ENCODE measurements around the gene CCNC.

Gene CCNC, protein sequence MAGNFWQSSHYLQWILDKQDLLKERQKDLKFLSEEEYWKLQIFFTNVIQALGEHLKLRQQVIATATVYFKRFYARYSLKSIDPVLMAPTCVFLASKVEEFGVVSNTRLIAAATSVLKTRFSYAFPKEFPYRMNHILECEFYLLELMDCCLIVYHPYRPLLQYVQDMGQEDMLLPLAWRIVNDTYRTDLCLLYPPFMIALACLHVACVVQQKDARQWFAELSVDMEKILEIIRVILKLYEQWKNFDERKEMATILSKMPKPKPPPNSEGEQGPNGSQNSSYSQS

DNA sequence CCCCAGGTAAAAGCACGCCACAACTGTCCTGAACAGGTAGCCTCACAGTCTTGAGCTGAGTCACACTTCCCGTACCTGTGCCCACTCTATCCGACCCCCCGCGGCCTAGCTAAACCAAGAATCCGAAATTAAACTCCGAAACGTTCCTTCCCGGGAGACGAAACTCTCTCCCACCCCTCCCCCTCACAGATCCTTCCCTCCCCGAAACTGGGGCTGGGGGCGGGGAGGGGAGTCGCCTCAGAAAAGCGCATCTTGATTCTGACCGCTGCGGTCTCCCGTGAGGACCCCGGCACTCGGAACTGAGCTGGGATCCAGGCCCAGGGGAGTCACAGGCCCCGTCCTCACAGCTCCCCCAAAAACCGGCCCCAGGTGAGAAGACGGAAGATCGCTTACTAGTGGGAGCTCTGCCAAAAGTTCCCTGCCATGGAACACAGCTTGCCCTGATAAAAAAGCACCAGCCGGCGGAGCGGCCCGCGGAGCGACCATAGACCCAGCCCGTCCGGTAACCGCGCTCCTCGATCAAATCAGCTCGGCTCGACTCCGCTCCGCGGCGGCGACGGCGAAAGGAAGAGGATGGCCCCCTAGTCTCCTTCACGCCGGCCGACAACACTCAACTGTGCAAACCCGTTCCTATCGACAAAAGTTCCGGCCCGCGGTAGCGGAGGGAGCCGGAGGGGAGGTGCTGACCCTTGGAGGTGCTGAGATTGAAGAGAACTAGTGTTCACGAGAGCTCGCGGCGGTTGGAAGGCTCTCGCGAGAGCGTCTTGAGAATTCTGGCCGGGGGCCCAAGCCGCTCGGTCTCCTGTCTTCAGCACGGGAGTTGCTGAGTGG lies at the start of gene CCNC:
TSS of gene CCNC (minus strand) at position 558 of the 831 bp plus-strand sequence. CDS start at position 425, 133 bp downstream.
- Histone ChIP-seq H3K4me1 (ENCODE audit: control insufficient read depth, insufficient read depth, low read length) (peaks cover 3% of the 10 kb centered on the region), H3K27me3 (ENCODE audit: control insufficient read depth, insufficient read depth, low read length) (no peaks in the 10 kb centered on the region), H3K9ac (ENCODE audit: low read length) (peak within 1 kb of the TSS; percentile 83), H3K27ac (ENCODE audit: low read depth, low read length) (peak within 1 kb of the TSS; percentile 84), H3K4me3 (ENCODE audit: low read length) (peak within 1 kb of the TSS; percentile 97), H3K36me3 (ENCODE audit: control insufficient read depth, insufficient read depth, low read length) (no peaks in the 10 kb centered on the region)

DNA sequence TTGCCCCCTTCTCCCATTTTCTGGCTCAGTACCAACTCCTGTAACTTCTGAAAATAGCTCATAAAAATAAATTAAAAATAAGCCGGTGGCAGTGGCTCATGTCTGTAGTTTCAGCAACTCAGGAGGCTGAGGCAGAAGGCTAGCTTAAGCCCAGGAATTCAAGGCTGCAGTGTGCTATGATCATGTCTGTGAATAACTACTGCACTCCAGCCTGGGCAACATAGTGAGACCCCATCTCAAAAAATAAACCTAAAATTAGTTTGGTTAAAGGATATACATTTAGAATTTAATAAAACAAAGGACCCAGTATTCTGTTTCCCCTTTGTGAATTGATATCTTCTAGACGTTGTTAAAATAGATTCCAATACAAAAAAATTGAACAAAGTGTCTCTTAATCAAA lies 48.7 kb upstream of the CCNC start:
- Histone ChIP-seq H3K27me3 (ENCODE audit: control insufficient read depth, insufficient read depth, low read length) (peaks cover 38% of the 10 kb centered on the region), H3K36me3 (ENCODE audit: control insufficient read depth, insufficient read depth, low read length) (no peaks in the 10 kb centered on the region), H3K27ac (ENCODE audit: low read depth, low read length) (no peak overlapping the region), H3K9ac (ENCODE audit: low read length) (no peak overlapping the region), H3K4me1 (ENCODE audit: control insufficient read depth, insufficient read depth, low read length) (peaks cover 2% of the 10 kb centered on the region), H3K4me3 (ENCODE audit: low read length) (no peak overlapping the region)

DNA sequence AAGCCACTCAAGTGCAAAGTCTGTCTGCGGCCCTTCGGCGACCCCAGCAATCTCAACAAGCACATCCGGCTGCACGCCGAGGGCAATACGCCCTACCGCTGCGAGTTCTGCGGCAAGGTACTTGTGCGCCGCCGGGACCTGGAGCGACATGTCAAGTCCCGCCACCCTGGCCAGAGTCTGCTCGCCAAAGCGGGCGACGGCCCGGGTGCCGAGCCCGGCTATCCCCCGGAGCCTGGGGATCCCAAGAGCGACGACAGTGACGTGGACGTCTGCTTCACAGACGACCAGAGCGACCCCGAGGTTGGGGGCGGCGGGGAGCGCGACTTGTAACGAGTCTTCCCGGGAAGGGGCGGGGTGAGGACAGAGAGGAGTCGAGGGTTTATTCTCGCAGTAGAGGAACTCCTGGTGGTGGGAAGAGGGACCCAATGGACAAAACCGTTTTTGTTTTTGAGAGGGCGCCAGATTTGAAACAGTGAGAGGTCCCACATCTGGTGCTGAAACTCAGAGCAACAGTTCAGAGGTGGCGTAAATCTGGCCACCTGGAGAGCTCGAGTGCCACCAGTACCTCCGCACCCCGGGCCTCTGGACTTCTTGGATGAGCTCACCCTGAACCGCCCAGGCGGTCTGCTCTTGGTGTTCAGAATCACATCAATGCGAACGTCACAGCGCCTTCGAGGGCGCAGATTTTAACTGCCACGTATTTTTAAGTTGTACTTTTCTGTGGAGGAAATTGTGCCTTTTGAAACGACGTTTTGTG lies 46.1 kb upstream of the CCNC start:
- Histone ChIP-seq H3K27me3 (ENCODE audit: control insufficient read depth, insufficient read depth, low read length) (peaks cover 34% of the 10 kb centered on the region), H3K9ac (ENCODE audit: low read length) (no peak overlapping the region), H3K27ac (ENCODE audit: low read depth, low read length) (no peak overlapping the region), H3K36me3 (ENCODE audit: control insufficient read depth, insufficient read depth, low read length) (no peaks in the 10 kb centered on the region), H3K4me3 (ENCODE audit: low read length) (peak overlapping the region; percentile 54), H3K4me1 (ENCODE audit: control insufficient read depth, insufficient read depth, low read length) (peaks cover 2% of the 10 kb centered on the region)

DNA sequence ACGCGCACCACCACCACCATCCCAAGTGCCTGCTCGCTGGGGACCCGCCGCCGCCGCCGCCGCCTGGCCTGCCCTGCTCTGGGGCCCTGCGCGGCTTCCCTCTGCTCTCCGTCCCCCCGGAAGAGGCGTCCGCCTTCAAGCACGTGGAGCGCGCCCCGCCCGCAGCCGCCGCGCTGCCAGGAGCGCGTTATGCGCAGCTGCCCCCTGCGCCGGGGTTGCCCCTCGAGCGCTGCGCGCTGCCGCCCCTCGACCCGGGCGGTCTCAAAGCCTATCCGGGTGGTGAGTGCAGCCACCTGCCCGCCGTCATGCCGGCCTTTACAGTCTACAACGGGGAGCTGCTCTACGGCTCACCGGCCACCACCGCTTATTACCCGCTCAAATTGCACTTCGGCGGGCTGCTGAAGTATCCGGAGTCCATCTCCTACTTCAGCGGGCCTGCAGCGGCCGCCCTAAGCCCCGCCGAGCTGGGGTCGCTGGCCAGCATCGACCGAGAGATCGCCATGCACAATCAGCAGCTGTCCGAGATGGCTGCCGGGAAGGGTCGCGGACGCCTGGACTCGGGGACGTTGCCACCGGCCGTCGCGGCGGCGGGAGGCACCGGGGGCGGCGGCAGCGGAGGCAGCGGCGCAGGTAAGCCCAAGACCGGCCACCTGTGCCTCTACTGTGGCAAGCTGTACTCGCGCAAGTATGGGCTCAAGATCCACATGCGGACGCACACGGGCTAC lies 45.4 kb upstream of the CCNC start:
- peaks cover 2% of the 10 kb centered on the region for H3K4me1 ChIP-seq (ENCODE audit: control insufficient read depth, insufficient read depth, low read length)
- peak overlapping the region; percentile 54 for H3K4me3 ChIP-seq (ENCODE audit: low read length)
- peaks cover 35% of the 10 kb centered on the region for H3K27me3 ChIP-seq (ENCODE audit: control insufficient read depth, insufficient read depth, low read length)
- no peak overlapping the region for H3K9ac ChIP-seq (ENCODE audit: low read length)
- H3K27ac ChIP-seq (ENCODE audit: low read depth, low read length), result no peak overlapping the region
- no peaks in the 10 kb centered on the region for H3K36me3 ChIP-seq (ENCODE audit: control insufficient read depth, insufficient read depth, low read length)

DNA sequence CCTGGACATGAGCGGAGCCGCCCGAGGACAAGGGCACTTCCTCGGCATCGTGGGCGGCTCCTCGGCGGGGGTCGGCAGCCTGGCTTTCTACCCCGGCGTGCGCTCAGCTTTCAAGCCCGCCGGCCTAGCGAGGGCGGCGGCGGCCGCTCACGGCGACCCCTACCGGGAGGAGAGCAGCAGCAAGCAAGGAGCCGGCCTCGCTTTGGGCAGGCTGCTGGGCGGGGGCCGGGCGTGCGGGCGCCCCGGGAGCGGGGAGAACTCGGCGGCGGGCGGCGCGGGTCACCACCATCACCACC lies 44.9 kb upstream of the CCNC start:
- Histone ChIP-seq H3K27ac (ENCODE audit: low read depth, low read length) (no peak overlapping the region), H3K4me3 (ENCODE audit: low read length) (peak overlapping the region; percentile 55), H3K9ac (ENCODE audit: low read length) (no peak overlapping the region), H3K27me3 (ENCODE audit: control insufficient read depth, insufficient read depth, low read length) (peaks cover 36% of the 10 kb centered on the region), H3K36me3 (ENCODE audit: control insufficient read depth, insufficient read depth, low read length) (no peaks in the 10 kb centered on the region), H3K4me1 (ENCODE audit: control insufficient read depth, insufficient read depth, low read length) (peaks cover 2% of the 10 kb centered on the region)

DNA sequence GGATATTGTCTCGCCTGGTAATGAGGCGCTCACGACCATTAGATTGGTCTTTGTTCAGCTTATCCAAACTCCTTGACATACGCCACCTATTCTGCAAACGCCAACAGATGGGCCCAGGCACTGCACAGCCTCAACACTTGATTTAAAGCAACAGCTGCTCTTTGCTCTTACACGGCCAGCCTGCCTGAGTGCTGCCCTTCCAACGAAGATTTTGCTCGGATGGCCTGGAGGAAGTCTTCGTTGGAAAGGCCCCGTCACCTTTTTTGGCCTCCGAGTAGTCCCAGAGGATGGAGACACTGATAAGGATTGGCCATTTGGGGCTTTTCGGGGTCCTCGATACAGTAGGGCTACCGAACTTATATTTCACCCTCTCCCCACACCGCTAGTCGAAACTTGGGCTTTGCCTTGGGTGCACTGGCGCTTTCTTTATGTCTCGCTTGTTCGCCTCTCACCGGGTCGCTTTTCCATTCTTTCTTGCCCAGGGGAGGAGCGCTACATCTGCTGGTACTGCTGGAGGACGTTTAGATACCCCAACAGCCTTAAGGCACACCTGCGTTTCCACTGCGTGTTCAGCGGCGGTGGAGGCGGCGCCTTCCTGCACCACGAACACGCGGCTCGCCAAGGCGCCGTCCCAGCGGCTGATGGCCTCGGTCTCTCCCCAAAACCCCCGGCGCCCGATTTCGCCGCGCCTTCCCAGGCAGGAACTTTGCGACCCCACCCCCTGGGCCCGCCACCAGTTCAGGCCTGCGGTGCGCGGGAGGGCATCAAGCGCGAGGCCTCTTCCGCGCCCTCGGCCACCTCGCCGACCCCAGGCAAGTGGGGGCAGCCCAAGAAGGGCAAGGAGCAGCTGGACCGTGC lies 44.3 kb upstream of the CCNC start:
- Histone ChIP-seq H3K9ac (ENCODE audit: low read length) (no peak overlapping the region), H3K4me3 (ENCODE audit: low read length) (peak overlapping the region; percentile 55), H3K4me1 (ENCODE audit: control insufficient read depth, insufficient read depth, low read length) (peaks cover 2% of the 10 kb centered on the region)

DNA sequence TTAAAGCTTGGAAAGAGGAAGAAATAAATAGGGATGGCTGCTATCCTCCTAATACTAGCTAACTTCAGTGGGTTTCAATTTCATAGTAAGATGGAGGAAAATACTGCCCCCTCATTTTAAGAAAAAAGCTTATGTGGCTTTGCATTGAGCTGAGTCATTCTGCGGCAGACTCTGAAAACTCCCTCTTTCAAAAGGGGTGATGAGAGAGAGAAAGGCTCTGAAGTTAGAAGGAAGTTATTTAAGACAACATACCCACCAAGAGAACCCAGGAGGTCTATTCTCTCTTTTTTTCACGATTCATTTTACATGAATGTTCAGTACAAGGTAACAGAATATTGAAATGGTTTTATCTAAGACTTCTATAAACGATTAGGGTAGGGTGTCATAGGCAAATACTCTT lies 42.7 kb upstream of the CCNC start:
- Histone ChIP-seq H3K9ac (ENCODE audit: low read length) (no peak overlapping the region), H3K4me1 (ENCODE audit: control insufficient read depth, insufficient read depth, low read length) (peaks cover 2% of the 10 kb centered on the region), H3K4me3 (ENCODE audit: low read length) (no peak overlapping the region), H3K27ac (ENCODE audit: low read depth, low read length) (no peak overlapping the region), H3K36me3 (ENCODE audit: control insufficient read depth, insufficient read depth, low read length) (no peaks in the 10 kb centered on the region), H3K27me3 (ENCODE audit: control insufficient read depth, insufficient read depth, low read length) (peaks cover 51% of the 10 kb centered on the region)

More for the DNA sequence above, 44.3 kb upstream of the CCNC start:
- Histone ChIP-seq H3K27me3 (ENCODE audit: control insufficient read depth, insufficient read depth, low read length) (peaks cover 39% of the 10 kb centered on the region), H3K27ac (ENCODE audit: low read depth, low read length) (no peak overlapping the region), H3K36me3 (ENCODE audit: control insufficient read depth, insufficient read depth, low read length) (no peaks in the 10 kb centered on the region)

DNA sequence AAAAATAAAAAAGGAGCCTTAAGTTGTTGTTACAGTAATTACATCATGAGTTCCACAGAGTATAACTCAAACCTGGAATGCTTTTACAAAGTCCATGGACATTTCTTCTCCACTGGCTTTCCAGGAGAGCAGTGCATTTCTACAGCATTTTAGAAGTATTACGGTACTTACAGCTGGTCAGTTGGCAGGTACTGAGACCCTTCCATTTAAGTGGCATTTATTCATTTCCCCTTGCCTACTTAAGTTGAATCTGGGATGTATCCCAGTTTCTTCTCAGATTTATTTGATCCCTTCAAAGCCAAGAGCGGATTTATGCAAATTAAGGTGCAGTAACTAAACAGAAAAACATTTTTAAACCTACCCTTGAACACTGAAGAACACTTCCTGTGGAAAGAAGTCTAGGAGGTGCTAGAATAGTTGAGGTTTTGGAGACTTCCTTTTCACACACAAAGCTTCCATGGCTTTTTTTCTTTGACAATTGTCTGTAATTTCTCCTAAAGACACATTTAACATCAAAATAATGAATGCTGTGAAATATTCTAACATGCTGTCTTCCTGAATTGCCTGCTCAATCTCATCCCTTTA lies 41.5 kb upstream of the CCNC start:
- Histone ChIP-seq H3K9ac (ENCODE audit: low read length) (no peak overlapping the region), H3K4me3 (ENCODE audit: low read length) (no peak overlapping the region), H3K4me1 (ENCODE audit: control insufficient read depth, insufficient read depth, low read length) (peaks cover 2% of the 10 kb centered on the region), H3K27ac (ENCODE audit: low read depth, low read length) (no peak overlapping the region), H3K36me3 (ENCODE audit: control insufficient read depth, insufficient read depth, low read length) (no peaks in the 10 kb centered on the region), H3K27me3 (ENCODE audit: control insufficient read depth, insufficient read depth, low read length) (peaks cover 55% of the 10 kb centered on the region)

DNA sequence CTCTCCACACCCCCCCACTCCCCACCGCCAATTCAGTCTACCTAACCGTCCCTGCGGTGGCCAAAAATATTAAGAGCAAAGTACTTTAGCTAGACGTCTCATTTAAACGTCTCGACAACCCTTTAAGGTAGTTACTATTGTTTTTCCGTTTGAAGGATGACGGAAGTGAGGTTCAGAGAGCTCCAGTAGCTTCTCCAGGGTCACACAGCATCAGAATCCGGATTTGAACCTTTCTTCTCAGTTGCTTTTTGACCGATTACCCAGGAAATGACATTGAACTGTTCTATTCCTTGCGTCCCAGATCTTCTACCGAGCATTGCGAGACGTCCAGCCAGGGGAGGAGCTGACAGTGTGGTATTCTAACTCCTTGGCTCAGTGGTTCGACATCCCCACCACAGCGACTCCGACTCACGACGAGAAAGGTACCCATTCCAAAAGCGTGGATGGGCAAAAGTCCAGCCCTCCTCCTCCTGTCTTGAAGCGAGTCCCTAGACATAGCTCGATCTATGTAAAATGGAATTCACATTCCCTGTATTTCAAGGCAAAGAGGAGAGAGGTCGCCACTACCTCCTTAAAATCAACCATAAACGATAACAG lies 40.5 kb upstream of the CCNC start:
- Histone ChIP-seq H3K27me3 (ENCODE audit: control insufficient read depth, insufficient read depth, low read length) (peaks cover 56% of the 10 kb centered on the region), H3K4me3 (ENCODE audit: low read length) (no peak overlapping the region), H3K9ac (ENCODE audit: low read length) (no peak overlapping the region), H3K4me1 (ENCODE audit: control insufficient read depth, insufficient read depth, low read length) (no peaks in the 10 kb centered on the region), H3K27ac (ENCODE audit: low read depth, low read length) (no peak overlapping the region), H3K36me3 (ENCODE audit: control insufficient read depth, insufficient read depth, low read length) (no peaks in the 10 kb centered on the region)

DNA sequence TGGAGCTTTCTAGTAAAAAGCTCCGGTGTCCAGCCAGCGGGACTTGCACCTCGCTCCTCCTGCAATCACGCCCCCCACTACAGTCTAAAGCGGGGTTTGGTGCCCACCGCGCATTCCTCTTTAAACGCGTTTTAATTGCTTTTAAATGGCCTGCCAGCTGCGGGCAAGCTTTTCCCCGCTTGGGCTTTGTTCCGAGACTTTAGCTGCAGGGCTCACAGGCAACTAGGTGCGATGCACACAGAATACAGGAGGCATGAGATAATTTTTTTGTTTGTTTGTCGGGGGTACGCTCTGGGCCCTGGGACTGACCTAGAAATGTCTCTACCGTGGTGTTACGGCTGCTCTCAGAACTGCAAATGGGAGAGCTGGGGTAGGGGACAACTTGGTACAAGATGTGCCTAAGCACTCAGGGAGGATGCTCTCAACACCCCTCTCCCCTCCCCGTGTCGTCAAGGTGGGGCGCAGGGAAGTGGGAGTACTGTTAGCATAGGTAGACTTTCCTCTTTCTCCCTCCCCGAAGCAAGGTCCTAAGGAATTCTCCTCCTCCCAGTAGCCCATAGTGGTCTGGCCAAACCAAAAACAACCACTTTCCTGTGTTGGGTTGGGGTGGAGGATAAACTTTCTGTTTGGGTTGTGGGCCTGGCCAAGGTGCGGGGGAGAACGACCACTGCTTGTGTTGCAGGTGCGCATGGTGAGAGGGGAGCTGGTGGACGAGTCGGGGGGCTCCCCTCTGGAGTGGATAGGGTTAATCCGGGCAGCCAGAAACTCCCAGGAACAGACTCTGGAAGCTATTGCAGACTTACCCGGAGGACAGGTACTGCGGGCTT lies 39.8 kb upstream of the CCNC start:
- no peak overlapping the region for H3K4me3 ChIP-seq (ENCODE audit: low read length)
- H3K27ac ChIP-seq (ENCODE audit: low read depth, low read length), result no peak overlapping the region
- no peaks in the 10 kb centered on the region for H3K36me3 ChIP-seq (ENCODE audit: control insufficient read depth, insufficient read depth, low read length)
- peaks cover 54% of the 10 kb centered on the region for H3K27me3 ChIP-seq (ENCODE audit: control insufficient read depth, insufficient read depth, low read length)
- H3K4me1 ChIP-seq (ENCODE audit: control insufficient read depth, insufficient read depth, low read length), result peaks cover 3% of the 10 kb centered on the region
- no peak overlapping the region for H3K9ac ChIP-seq (ENCODE audit: low read length)

Measured in rectal smooth muscle tissue (tissue), 1 donor.